NOMO-1 treated with dmso at 0.1 percent for 144 hours (cell line): ENCODE data around the gene PDZK1IP1.
"Not testable (repeated sequence)": the region's sequence is repeated elsewhere in the genome, so short reads cannot be mapped to it uniquely, and the experiment has no call there.

Experiments used
- DNase-seq: peaks from one replicate; lab custom pipeline; 2025; ENCODE audit not compliant: unreplicated experiment; lab: John Stamatoyannopoulos, UW

The PDZK1IP1 gene

DNA sequence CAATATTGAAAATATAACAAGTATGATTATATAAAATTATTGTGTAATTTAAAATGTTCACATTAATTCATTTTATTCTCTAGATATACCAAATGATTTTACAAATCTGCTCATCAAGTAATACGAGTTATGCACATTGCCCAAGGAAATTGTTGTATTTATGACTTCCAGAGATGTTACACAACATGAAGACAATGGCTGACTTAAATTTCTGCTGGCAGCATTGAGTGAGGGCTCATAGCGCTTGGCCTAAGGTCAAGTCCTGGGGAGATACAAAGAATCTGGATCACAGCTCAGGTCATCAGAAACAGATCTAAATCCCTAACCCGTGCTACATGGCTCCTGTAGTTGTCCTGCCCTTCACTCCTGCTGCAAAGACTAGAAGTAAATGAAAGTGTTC, 49.5 kb downstream of the PDZK1IP1 start:
- not testable (repeated sequence) for DNase-seq

GRCh38 chr1:47137925-47138615, 51.8 kb downstream of the PDZK1IP1 start:
- DNase-seq, result no peak

DNA sequence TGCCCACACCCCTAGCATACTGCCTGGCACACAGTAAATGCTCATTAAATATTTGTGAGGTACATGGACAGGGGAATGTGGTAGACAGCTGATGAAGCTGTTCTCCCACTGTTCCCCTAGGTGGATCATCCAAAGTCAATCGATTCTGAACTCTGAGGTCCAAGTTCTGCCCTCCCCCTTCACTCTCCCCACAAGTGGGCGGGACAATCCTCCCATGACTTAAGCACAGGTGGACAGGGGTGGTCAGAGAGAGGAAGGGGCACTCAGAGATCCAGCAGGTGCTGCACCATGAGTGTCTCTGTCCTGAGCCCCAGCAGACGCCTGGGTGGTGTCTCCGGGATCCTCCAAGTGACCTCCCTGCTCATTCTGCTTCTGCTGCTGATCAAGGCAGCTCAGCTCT, 52.6 kb downstream of the PDZK1IP1 start, which contains the start of gene CYP4A22:
Gene CYP4A22, plus strand, starts transcription at position 244 of the 400 bp plus-strand sequence. Its CDS starts 45 bp downstream, at position 289.
- no peak for DNase-seq
